NCI-H1694 (cell line): ENCODE data around the gene PELI2.

Experiments
- DNase-seq: peaks from one replicate; lab custom pipeline; 2025; lab: John Stamatoyannopoulos, UW

The PELI2 gene

GRCh38 chr14:56342494-56342942 is 224.3 kb downstream of the PELI2 start:
- DNase-seq = peak; percentile 37

GRCh38 chr14:56349960-56350359 is 231.7 kb downstream of the PELI2 start:
- no peak for DNase-seq
